Endothelial cell of umbilical vein (primary cell): ENCODE data around the gene AMN1. TPM values are rescaled to one million over a fixed set of nuclear protein-coding genes. Genes with fewer than 3 reads are reported as not detected.

Source experiments
- BruUV-seq: library from RNA; stranded (reverse); fragments of 400-500 nt; replicated peaks from 2 replicates; lab custom pipeline; 2021; lab: Mats Ljungman, UMichigan
- CTCF ChIA-PET: fragments of 300-600, 350-600 bp; sonication (Branson Sonifier 250); formaldehyde crosslinking; loops from one replicate; lab custom pipeline; 2021; ENCODE audit warnings: antibody characterized with exemption, inconsistent platforms; lab: Charles Lee
- POLR2A ChIA-PET: fragments of 300-600, 350-600 bp; sonication (Branson Sonifier 250); formaldehyde crosslinking; loops from one replicate; lab custom pipeline; 2021; ENCODE audit warnings: antibody characterized with exemption, inconsistent platforms; lab: Charles Lee
- DNase-seq: peaks from one replicate; pipeline ENCODE4 v3.0.0-alpha.2; 2011; ENCODE audit warnings: low read depth, low spot score
- FAIRE-seq: peaks from 2 replicates; lab custom pipeline; 2011; peaks lifted over from hg19 to GRCh38; lab: Jason Lieb, UNC
- H2AFZ ChIP-seq: 2 replicates; pipeline ENCODE4 v1.6.0; 2012; ENCODE audit warnings: low read depth, low read length, control low read depth, inconsistent platforms
- H3K27ac ChIP-seq: 2 replicates; pipeline ENCODE4 v1.5.1; 2011; ENCODE audit warnings: low read depth, mild to moderate bottlenecking, control low read depth, low read length, moderate library complexity; ENCODE audit not compliant: insufficient read depth
- H3K27me3 ChIP-seq, 2 experiments: 2 replicates each; pipeline versions ENCODE4 v1.6.0 to v1.6.1; 2011; ENCODE audit warnings: low read length in 2 of 2, mixed read lengths in 1 of 2; ENCODE audit not compliant: control insufficient read depth in 2 of 2, insufficient read depth in 2 of 2
- H3K36me3 ChIP-seq, 2 experiments: 2 replicates in 1 of 2; 3 replicates in 1 of 2; pipeline ENCODE4 v1.5.1; 2011; ENCODE audit warnings: low read length in 2 of 2, mild to moderate bottlenecking in 1 of 2, moderate library complexity in 1 of 2; ENCODE audit not compliant: control insufficient read depth in 2 of 2, insufficient read depth in 2 of 2; ENCODE audit errors: extremely low read depth in 1 of 2
- H3K4me1 ChIP-seq: 3 replicates; pipeline ENCODE4 v1.5.1; 2011; ENCODE audit warnings: mild to moderate bottlenecking, low read length; ENCODE audit not compliant: control insufficient read depth, insufficient read depth; ENCODE audit errors: extremely low read depth
- H3K4me2 ChIP-seq: 2 replicates; pipeline ENCODE4 v1.6.1; 2011; ENCODE audit warnings: low read length, control low read depth, mixed read lengths; ENCODE audit not compliant: insufficient read depth
- H3K4me3 ChIP-seq, 3 experiments: fragments of 200-600 bp in 1 of 3; sonication (generic), shearing (Covaris generic) in 1 of 3; replicated peaks in 1 of 3; 2 replicates each; pipeline ENCODE4 v1.5.1; 2011 to 2016; ENCODE audit warnings: control low read depth in 3 of 3, low read length in 3 of 3, mild to moderate bottlenecking in 2 of 3, inconsistent platforms in 1 of 3, low read depth in 1 of 3, moderate library complexity in 1 of 3; ENCODE audit not compliant: insufficient read depth in 1 of 3
- H3K79me2 ChIP-seq: 2 replicates; pipeline ENCODE4 v1.6.0; 2012; ENCODE audit warnings: low read length, inconsistent platforms; ENCODE audit not compliant: control insufficient read depth, insufficient read depth
- H3K9ac ChIP-seq: replicated peaks from 2 replicates; pipeline ENCODE3; 2011; ENCODE audit warnings: low read length, control low read depth; ENCODE audit not compliant: insufficient read depth; ENCODE audit errors: extremely low read depth
- H3K9me1 ChIP-seq: replicated peaks from 3 replicates; pipeline ENCODE4 v1.6.0; 2011; ENCODE audit warnings: mild to moderate bottlenecking, low read length; ENCODE audit not compliant: control insufficient read depth, insufficient read depth; ENCODE audit errors: extremely low read depth
- H3K9me3 ChIP-seq: replicated peaks from 2 replicates; pipeline ENCODE4 v1.5.1; 2012; ENCODE audit warnings: low read length, inconsistent platforms; ENCODE audit not compliant: control insufficient read depth, insufficient read depth
- H4K20me1 ChIP-seq: replicated peaks from 2 replicates; pipeline ENCODE3; 2011; ENCODE audit warnings: mild to moderate bottlenecking, low read length; ENCODE audit not compliant: control insufficient read depth, insufficient read depth; ENCODE audit errors: extremely low read depth
- EZH2 ChIP-seq: IDR thresholded peaks from 2 replicates; pipeline ENCODE4 v1.6.1; 2012; ENCODE audit warnings: borderline replicate concordance, low read depth, mild to moderate bottlenecking, moderate library complexity, low read length, inconsistent platforms; ENCODE audit not compliant: severe bottlenecking
- FOS ChIP-seq: IDR thresholded peaks from 2 replicates; pipeline ENCODE4 v1.6.1; 2011; ENCODE audit warnings: mild to moderate bottlenecking, low read length, moderate library complexity, borderline replicate concordance; ENCODE audit not compliant: insufficient read depth
- GATA2 ChIP-seq: IDR thresholded peaks from 2 replicates; pipeline ENCODE4 v1.7.0; 2011; ENCODE audit warnings: low read depth, mild to moderate bottlenecking, moderate library complexity, mixed read lengths, low read length; ENCODE audit not compliant: insufficient read length, insufficient read depth
- JUN ChIP-seq: IDR thresholded peaks from 2 replicates; pipeline ENCODE4 v1.6.1; 2011; ENCODE audit warnings: borderline replicate concordance, low read depth; ENCODE audit not compliant: insufficient read length, insufficient read depth
- MYC ChIP-seq: IDR thresholded peaks from one replicate; pipeline ENCODE4 v1.6.1; 2011; ENCODE audit warnings: mild to moderate bottlenecking, low read depth, low read length
- POLR2A ChIP-seq: IDR thresholded peaks from 2 replicates; pipeline ENCODE4 v1.6.1; 2012; ENCODE audit warnings: low read depth, mild to moderate bottlenecking, control low read depth, low read length
- POLR2AphosphoS5 ChIP-seq: IDR thresholded peaks from 2 replicates; pipeline ENCODE4 v1.6.1; 2012; ENCODE audit warnings: low read depth, mild to moderate bottlenecking, control low read depth, low read length, moderate library complexity; ENCODE audit not compliant: insufficient read depth
- dilution Hi-C: fragments of 300-500 bp; cut with MboI; formaldehyde crosslinking; loops from one replicate; pipeline ENCODE4 v1.15.0; 2019; ENCODE audit warnings: low sequenced_read_pairs; ENCODE audit not compliant: extremely low pct_ligation_motif_present
- intact Hi-C: fragments of 100-400 bp; cut with micrococcal nuclease; formaldehyde crosslinking; loops from one replicate; pipeline ENCODE4 v1.10.0; 2022
- polyA plus RNA-seq, 4 experiments: library from polyadenylated mRNA; depleted of rRNA in 3 of 4; stranded (reverse) in 3 of 4; unstranded in 1 of 4; fragments of >200 nt; gene quantifications; 2 replicates each; pipeline versions ENCODE4 v1.2.1 to v1.2.3, GENCODE V29; 2011 to 2012; ENCODE audit warnings: missing spikeins in 1 of 4
- small RNA-seq: library from RNA; depleted of rRNA; stranded (forward); fragments of <200 nt; gene quantifications from one replicate; pipeline ENCODE3, GENCODE V24; 2012; ENCODE audit warnings: low replicate concordance, low read depth; ENCODE audit not compliant: insufficient read depth, insufficient read length
- total RNA-seq: library from RNA; stranded (reverse); gene quantifications from 2 replicates; pipeline ENCODE4 v1.2.3, GENCODE V29; 2021
- TF ChIP-seq, protein P1 (sequence below), 2 donors: IDR thresholded peaks; 1 replicate in 1 of 2; 2 replicates in 1 of 2; pipeline ENCODE4 v1.5.1; 2011; ENCODE audit warnings: low read length in 2 of 2, mild to moderate bottlenecking in 2 of 2, moderate library complexity in 2 of 2, control low read depth in 1 of 2, inconsistent platforms in 1 of 2, low read depth in 1 of 2; ENCODE audit not compliant: insufficient read depth in 1 of 2; ENCODE audit errors: extremely low read depth in 1 of 2
- TF ChIP-seq, protein P2 (sequence below): IDR thresholded peaks from 2 replicates; pipeline ENCODE4 v1.6.1; 2011; ENCODE audit not compliant: insufficient read depth, insufficient read length

AMN1 gene
- total and polyA plus RNA-seq, 2 donors (not counting 3 experiments of a cell fraction or from before 2014, with no cell fraction given): 8.5 to 18.0 TPM

DNA sequence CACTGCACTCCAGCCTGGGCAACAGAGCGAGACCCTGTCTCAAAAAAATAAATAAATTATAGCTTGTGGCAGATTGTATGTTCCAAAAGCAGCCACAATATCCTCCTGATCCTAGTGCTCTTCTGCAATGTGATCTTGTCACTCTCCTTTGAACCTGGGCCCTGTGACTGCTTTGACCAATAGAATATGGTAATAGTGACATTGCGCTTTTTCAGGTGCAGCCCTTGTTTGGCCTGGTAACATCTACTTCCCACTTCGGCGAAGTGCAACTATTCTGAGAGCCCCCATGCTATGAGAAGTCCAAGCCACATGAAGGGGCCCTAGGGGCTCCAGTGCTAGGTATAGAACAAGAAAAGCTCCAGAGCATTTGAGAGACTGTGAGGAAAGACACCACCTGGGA lies 106.8 kb downstream of the AMN1 start:
- H3K9ac ChIP-seq: no peak overlapping the region
- H3K27me3 ChIP-seq: no peaks in the 10 kb centered on the region
- POLR2A ChIA-PET: no interaction called here
- no peaks in the 10 kb centered on the region for H3K9me3 ChIP-seq
- CTCF ChIA-PET: interaction anchor here (0.9 kb wide), 1 partner anchor 25 kb away, joined by 3 read pairs; no protein-coding TSS in a partner anchor
- H3K9me1 ChIP-seq: no peaks in the 10 kb centered on the region
- H3K4me2 ChIP-seq: no peak overlapping the region
- H3K4me3 ChIP-seq: no peak overlapping the region
- dilution Hi-C loops: no loop called here
- H3K79me2 ChIP-seq: no peaks in the 10 kb centered on the region
- H3K36me3 ChIP-seq: no peaks in the 10 kb centered on the region
- no peak overlapping the region for H2AFZ ChIP-seq
- H3K4me1 ChIP-seq: no peaks in the 10 kb centered on the region
- H3K27ac ChIP-seq: no peak overlapping the region
- intact Hi-C loops: no loop called here
- no peak for FAIRE-seq
- no TSS peak for BruUV-seq
- TF ChIP-seq, protein P1, sequence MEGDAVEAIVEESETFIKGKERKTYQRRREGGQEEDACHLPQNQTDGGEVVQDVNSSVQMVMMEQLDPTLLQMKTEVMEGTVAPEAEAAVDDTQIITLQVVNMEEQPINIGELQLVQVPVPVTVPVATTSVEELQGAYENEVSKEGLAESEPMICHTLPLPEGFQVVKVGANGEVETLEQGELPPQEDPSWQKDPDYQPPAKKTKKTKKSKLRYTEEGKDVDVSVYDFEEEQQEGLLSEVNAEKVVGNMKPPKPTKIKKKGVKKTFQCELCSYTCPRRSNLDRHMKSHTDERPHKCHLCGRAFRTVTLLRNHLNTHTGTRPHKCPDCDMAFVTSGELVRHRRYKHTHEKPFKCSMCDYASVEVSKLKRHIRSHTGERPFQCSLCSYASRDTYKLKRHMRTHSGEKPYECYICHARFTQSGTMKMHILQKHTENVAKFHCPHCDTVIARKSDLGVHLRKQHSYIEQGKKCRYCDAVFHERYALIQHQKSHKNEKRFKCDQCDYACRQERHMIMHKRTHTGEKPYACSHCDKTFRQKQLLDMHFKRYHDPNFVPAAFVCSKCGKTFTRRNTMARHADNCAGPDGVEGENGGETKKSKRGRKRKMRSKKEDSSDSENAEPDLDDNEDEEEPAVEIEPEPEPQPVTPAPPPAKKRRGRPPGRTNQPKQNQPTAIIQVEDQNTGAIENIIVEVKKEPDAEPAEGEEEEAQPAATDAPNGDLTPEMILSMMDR (IDR thresholded peaks at IDR 0.05; ENCODE audit: extremely low read depth in 1 of 2, insufficient read depth in 1 of 2, low read depth in 1 of 2, low read length in 2 of 2): no peak
- TF ChIP-seq POLR2A: no peak
- TF ChIP-seq FOS: no peak
- TF ChIP-seq POLR2AphosphoS5: no peak
- TF ChIP-seq EZH2: no peak
- no peak for TF ChIP-seq JUN
- TF ChIP-seq, protein P2, sequence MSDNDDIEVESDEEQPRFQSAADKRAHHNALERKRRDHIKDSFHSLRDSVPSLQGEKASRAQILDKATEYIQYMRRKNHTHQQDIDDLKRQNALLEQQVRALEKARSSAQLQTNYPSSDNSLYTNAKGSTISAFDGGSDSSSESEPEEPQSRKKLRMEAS: no peak
- TF ChIP-seq MYC: no peak
- TF ChIP-seq GATA2: no peak
- no peak for DNase-seq
- H4K20me1 ChIP-seq: no peaks in the 10 kb centered on the region

Small RNA genes lying within 50 kb of the gene (small RNA-seq; reads per million reads assigned to genes)
- not detected for gene AC023157.2

Other genes with a start within 250 kb of the AMN1 start
- 18.3 and 22.0 TPM in 2 replicates for gene DENND5B, start 137.9 kb downstream of the AMN1 start, total RNA-seq
- 7.8 and 10.3 TPM in 2 replicates for gene DENND5B, start 137.9 kb downstream of the AMN1 start, polyA plus RNA-seq
- gene ETFBKMT, start 69.3 kb downstream of the AMN1 start, total RNA-seq: 2.4 and 3.1 TPM in 2 replicates
- gene ETFBKMT, start 69.3 kb downstream of the AMN1 start, polyA plus RNA-seq: 1.2 and 1.4 TPM in 2 replicates
- gene RESF1, start 230.4 kb upstream of the AMN1 start, total RNA-seq: 62.1 and 70.0 TPM in 2 replicates
- gene RESF1, start 230.4 kb upstream of the AMN1 start, polyA plus RNA-seq: 23.6 and 40.3 TPM in 2 replicates